Forelimb muscle (tissue), 1 donor: ENCODE measurements around the gene BDH1. TPM values are rescaled to one million over a fixed set of nuclear protein-coding genes. Genes with fewer than 3 reads are reported as not detected.

ENCODE experiments used
- DNase-seq: peaks from one replicate; pipeline ENCODE4 v3.0.0-alpha.2; 2013; ENCODE audit warnings: low read depth
- polyA plus RNA-seq: library from polyadenylated mRNA; unstranded; fragments of 120-200 nt; gene quantifications from one replicate; pipeline ENCODE4 v1.2.1, GENCODE V29; 2013; ENCODE audit not compliant: insufficient read length

BDH1 gene
- polyA plus RNA-seq, 1 donor = 4.1 TPM

- DNase-seq = no peak
Measured at GRCh38 chr3:197462808-197463207, 93.0 kb downstream of the BDH1 start.

GRCh38 chr3:197460639-197461038 lies 95.1 kb downstream of the BDH1 start:
- no peak for DNase-seq

GRCh38 chr3:197460002-197460401 lies 95.8 kb downstream of the BDH1 start:
- no peak for DNase-seq

Other genes with a start within 250 kb of the BDH1 start
- gene RUBCN, start 180.9 kb upstream of the BDH1 start, polyA plus RNA-seq = 10.5 TPM
- 71.9 TPM for gene FYTTD1, start 193.9 kb upstream of the BDH1 start, polyA plus RNA-seq
- 28.4 TPM for gene LRCH3, start 235.3 kb upstream of the BDH1 start, polyA plus RNA-seq